Tibial nerve (tissue), 3 donors: ENCODE results near the gene SPTB.

Experiments
- POLR2A ChIP-seq, 2 donors: fragments of 450-650 bp; IDR thresholded peaks; one replicate each; pipeline ENCODE4 v1.6.1; 2017; ENCODE audit warnings: antibody characterized with exemption in 2 of 2, mild to moderate bottlenecking in 2 of 2, moderate library complexity in 2 of 2
- TF ChIP-seq, protein P1 (sequence below), 5 experiments: fragments of 200-600 bp in 3 of 5; fragments of 450-650 bp in 2 of 5; sonication (generic) in 3 of 5; IDR thresholded peaks; one replicate each; pipeline ENCODE4 v1.5.1; 2016 to 2019; ENCODE audit warnings: antibody characterized with exemption in 5 of 5, mild to moderate bottlenecking in 3 of 5, moderate library complexity in 2 of 5

DNA sequence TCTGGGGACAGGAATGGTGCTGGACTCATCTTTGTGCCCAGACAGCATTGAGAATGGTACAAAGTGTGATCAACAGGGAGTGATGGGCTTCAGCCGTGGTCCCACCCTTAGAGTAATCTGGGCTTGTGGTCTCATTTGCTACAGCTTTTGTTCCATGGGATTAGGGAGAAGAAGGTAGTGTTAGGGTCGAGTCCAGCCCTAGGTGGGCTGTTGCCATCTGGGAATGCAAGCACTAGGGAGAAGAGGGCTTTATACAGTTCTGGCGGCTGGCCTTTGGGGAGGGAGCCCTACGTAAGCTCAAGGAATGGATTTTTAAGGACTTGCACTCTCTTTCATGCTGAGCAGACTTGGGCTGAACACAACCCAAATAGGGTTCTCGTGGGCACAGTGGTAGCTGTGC is 170.6 kb downstream of the SPTB start:
- no peak for TF ChIP-seq POLR2A (IDR thresholded peaks at IDR 0.05)
- TF ChIP-seq, protein P1, sequence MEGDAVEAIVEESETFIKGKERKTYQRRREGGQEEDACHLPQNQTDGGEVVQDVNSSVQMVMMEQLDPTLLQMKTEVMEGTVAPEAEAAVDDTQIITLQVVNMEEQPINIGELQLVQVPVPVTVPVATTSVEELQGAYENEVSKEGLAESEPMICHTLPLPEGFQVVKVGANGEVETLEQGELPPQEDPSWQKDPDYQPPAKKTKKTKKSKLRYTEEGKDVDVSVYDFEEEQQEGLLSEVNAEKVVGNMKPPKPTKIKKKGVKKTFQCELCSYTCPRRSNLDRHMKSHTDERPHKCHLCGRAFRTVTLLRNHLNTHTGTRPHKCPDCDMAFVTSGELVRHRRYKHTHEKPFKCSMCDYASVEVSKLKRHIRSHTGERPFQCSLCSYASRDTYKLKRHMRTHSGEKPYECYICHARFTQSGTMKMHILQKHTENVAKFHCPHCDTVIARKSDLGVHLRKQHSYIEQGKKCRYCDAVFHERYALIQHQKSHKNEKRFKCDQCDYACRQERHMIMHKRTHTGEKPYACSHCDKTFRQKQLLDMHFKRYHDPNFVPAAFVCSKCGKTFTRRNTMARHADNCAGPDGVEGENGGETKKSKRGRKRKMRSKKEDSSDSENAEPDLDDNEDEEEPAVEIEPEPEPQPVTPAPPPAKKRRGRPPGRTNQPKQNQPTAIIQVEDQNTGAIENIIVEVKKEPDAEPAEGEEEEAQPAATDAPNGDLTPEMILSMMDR (IDR thresholded peaks at IDR 0.05): no peak
